Measurements from ENCODE around the gene PLEKHM1. TPM values are rescaled to one million over a fixed set of nuclear protein-coding genes. Genes with fewer than 3 reads are reported as not detected.
"Not testable (repeated sequence)": the region's sequence is repeated elsewhere in the genome, so short reads cannot be mapped to it uniquely, and the experiment has no call there.

The PLEKHM1 gene
- total RNA-seq, 2 experiments from 2014 or later, result 108 to 118 TPM

DNA sequence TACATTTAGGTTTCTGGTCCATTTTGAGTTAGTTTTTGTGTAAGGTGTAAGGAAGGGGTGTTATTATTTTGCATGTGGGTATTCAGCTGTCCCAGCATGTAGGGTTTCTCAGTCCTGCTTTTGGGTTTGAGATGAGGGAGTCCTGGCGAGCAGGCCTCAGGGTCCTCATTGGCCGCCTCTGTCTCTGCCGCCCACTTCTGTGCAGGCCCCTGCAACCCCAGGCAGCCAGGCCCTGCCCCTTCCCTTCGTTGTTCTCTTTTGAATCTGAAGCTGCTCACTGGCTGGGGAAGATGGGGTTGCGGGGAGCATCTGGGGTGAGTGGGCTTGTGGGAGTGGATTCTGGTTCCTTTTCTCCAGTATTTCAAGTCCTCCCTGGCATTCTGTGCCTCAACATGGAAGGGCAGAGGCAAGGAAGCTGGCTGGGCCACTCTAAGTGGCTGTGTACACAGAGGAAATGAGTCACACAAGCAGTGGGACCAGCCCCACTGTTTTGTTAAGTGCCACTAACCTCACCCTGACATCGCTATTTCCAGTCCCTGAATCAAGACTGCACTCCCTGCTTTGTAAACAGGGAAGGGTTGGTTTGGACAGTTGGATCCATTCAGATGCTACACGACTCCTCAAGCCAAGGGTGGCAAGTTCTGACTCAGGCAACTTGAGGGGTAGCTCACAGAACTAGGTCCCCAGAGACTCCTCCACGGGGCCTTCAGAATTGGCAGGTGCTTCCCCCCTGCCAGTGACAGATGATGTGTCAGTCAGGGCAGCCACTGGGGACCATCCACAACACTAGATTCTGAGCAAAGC is 28.8 kb downstream of the PLEKHM1 start:
- H3K27me3 Mint-ChIP-seq; H3K9me3 ChIP-seq (ENCODE audit: control insufficient read depth in 1 of 2, insufficient read depth in 1 of 2, low read length in 2 of 2); H3K4me1 ChIP-seq (ENCODE audit: insufficient read depth, low read length); H3K27me3 ChIP-seq (ENCODE audit: control insufficient read depth in 1 of 2, insufficient read depth in 2 of 2, low read length in 2 of 2); H3K4me1 Mint-ChIP-seq (ENCODE audit: low read depth); H3K36me3 ChIP-seq (ENCODE audit: insufficient read depth, low read length); CTCF ChIA-PET; H3K4me3 ChIP-seq (ENCODE audit: low read length); intact Hi-C loops (cut with DNase I, micrococcal nuclease); POLR2A ChIA-PET; H3K9me3 Mint-ChIP-seq; H3K4me3 Mint-ChIP-seq; H3K27ac ChIP-seq (ENCODE audit: low read depth in 1 of 2, low read length in 2 of 2); H3K27ac Mint-ChIP-seq: not testable (repeated sequence)
- peak in 4 of 14 experiments; percentile 21 to 41 (median 32) for DNase-seq
- peak; percentile 39 for ATAC-seq (ENCODE audit: poor library complexity)
- peaks cover 28% of the 10 kb centered on the region for H3K36me3 Mint-ChIP-seq (ENCODE audit: low read depth)

DNA sequence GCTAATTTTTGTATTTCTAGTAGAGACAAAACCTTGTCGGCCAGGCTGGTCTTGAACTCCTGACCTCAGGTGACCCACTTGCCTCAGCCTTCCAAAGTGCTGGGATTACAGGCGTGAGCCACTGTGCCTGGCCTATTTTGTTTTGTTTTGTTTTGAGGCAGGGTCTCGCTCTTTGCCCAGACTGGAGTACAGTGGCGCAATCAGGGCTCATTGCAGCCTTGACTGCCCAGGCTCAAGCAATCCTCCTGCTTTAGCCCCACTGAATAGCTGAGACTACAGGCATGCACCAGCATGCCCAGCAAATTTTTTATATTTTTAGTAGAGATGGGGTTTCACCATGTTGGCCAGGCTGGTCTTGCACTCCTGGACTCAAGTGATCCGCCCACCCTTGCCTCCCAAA is 30.1 kb downstream of the PLEKHM1 start:
- H3K36me3 ChIP-seq (ENCODE audit: insufficient read depth, low read length); H3K4me1 Mint-ChIP-seq (ENCODE audit: low read depth); CTCF ChIA-PET; H3K27me3 Mint-ChIP-seq; H3K27ac ChIP-seq (ENCODE audit: low read depth in 1 of 2, low read length in 2 of 2); ATAC-seq (ENCODE audit: poor library complexity); H3K9me3 Mint-ChIP-seq; DNase-seq; POLR2A ChIA-PET; H3K9me3 ChIP-seq (ENCODE audit: control insufficient read depth in 1 of 2, insufficient read depth in 1 of 2, low read length in 2 of 2); H3K27ac Mint-ChIP-seq; H3K4me3 Mint-ChIP-seq; H3K4me1 ChIP-seq (ENCODE audit: insufficient read depth, low read length); H3K27me3 ChIP-seq (ENCODE audit: control insufficient read depth in 1 of 2, insufficient read depth in 2 of 2, low read length in 2 of 2); intact Hi-C loops (cut with DNase I, micrococcal nuclease); H3K4me3 ChIP-seq (ENCODE audit: low read length): not testable (repeated sequence)
- peaks cover 32% of the 10 kb centered on the region for H3K36me3 Mint-ChIP-seq (ENCODE audit: low read depth)

DNA sequence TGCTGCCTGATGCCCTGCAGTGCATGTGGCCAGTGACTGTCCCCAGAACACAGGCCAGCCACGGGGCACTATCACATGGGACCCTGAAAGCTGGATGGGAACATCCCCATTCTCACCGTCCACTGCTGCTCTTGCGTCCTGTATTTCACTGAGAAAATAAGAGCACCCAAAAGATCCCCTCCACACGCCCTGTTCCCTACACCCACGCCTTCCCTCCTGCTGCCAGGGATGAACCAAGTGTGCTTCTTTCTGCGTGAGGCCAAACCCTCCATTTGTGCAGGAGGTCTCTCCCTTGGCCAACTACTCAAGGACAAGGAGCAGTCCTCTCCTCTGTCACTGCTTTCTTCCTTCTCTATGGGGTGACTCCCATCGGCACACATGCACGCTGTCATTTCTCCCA is 36.2 kb downstream of the PLEKHM1 start:
- H3K4me1 ChIP-seq (ENCODE audit: insufficient read depth, low read length); H3K9me3 Mint-ChIP-seq; POLR2A ChIA-PET; H3K9me3 ChIP-seq (ENCODE audit: control insufficient read depth in 1 of 2, insufficient read depth in 1 of 2, low read length in 2 of 2); H3K27me3 Mint-ChIP-seq; H3K4me3 Mint-ChIP-seq; H3K27ac ChIP-seq (ENCODE audit: low read depth in 1 of 2, low read length in 2 of 2); intact Hi-C loops (cut with DNase I, micrococcal nuclease); DNase-seq; H3K36me3 ChIP-seq (ENCODE audit: insufficient read depth, low read length); H3K4me3 ChIP-seq (ENCODE audit: low read length); H3K27me3 ChIP-seq (ENCODE audit: control insufficient read depth in 1 of 2, insufficient read depth in 2 of 2, low read length in 2 of 2); H3K4me1 Mint-ChIP-seq (ENCODE audit: low read depth); CTCF ChIA-PET; H3K27ac Mint-ChIP-seq; ATAC-seq (ENCODE audit: poor library complexity): not testable (repeated sequence)
- peaks cover 36% of the 10 kb centered on the region for H3K36me3 Mint-ChIP-seq (ENCODE audit: low read depth)

DNA sequence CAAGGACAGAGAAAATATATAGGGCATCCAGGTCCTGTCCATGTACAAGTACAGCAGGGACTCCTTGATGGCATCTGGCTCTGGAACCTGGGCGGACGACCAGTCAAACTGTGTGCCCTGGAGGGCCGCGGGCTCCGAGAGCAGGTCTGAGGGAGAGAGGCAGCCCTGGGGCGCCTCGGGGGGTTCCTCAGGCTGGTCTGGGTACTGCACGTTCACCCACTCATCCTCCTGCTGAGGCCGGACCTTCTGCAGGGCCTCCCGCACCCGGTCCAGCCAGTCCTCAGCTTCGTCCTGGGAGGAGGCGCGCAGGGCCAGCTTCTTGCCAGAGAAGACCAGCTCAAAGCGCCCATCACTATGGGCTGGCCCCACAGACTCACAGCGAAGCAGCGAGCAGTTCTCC is 36.8 kb downstream of the PLEKHM1 start:
- intact Hi-C loops (cut with DNase I, micrococcal nuclease); H3K27ac ChIP-seq (ENCODE audit: low read depth in 1 of 2, low read length in 2 of 2); DNase-seq; CTCF ChIA-PET; POLR2A ChIA-PET; H3K4me1 ChIP-seq (ENCODE audit: insufficient read depth, low read length); H3K36me3 ChIP-seq (ENCODE audit: insufficient read depth, low read length); H3K9me3 ChIP-seq (ENCODE audit: control insufficient read depth in 1 of 2, insufficient read depth in 1 of 2, low read length in 2 of 2); H3K27ac Mint-ChIP-seq; H3K9me3 Mint-ChIP-seq; ATAC-seq (ENCODE audit: poor library complexity); H3K27me3 Mint-ChIP-seq; H3K4me3 Mint-ChIP-seq; H3K4me1 Mint-ChIP-seq (ENCODE audit: low read depth); H3K4me3 ChIP-seq (ENCODE audit: low read length); H3K27me3 ChIP-seq (ENCODE audit: control insufficient read depth in 1 of 2, insufficient read depth in 2 of 2, low read length in 2 of 2): not testable (repeated sequence)
- H3K36me3 Mint-ChIP-seq (ENCODE audit: low read depth), result peaks cover 38% of the 10 kb centered on the region

DNA sequence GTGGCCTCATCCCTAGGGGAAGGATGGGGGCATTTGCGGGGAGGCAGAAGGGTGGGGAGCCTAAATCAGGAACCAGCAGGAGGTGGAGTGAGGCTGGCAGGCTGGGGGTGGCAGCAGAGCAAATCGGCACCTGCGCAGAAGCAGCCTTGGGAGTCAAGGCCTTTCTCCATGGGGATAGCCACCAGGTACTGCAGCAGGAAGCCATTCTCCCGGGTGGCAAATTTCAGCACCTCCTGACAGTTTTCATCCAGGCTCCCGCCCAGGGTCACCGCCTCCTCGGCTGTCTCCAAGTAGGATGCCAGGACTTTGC is 37.3 kb downstream of the PLEKHM1 start:
- H3K4me1 ChIP-seq (ENCODE audit: insufficient read depth, low read length); DNase-seq; H3K4me3 ChIP-seq (ENCODE audit: low read length); ATAC-seq (ENCODE audit: poor library complexity); CTCF ChIA-PET; H3K27me3 Mint-ChIP-seq; H3K9me3 Mint-ChIP-seq; intact Hi-C loops (cut with DNase I, micrococcal nuclease); H3K4me3 Mint-ChIP-seq; H3K27ac ChIP-seq (ENCODE audit: low read depth in 1 of 2, low read length in 2 of 2); H3K27me3 ChIP-seq (ENCODE audit: control insufficient read depth in 1 of 2, insufficient read depth in 2 of 2, low read length in 2 of 2); H3K4me1 Mint-ChIP-seq (ENCODE audit: low read depth); H3K9me3 ChIP-seq (ENCODE audit: control insufficient read depth in 1 of 2, insufficient read depth in 1 of 2, low read length in 2 of 2); H3K27ac Mint-ChIP-seq; POLR2A ChIA-PET: not testable (repeated sequence)
- H3K36me3 ChIP-seq (ENCODE audit: insufficient read depth, low read length), result peaks cover 11% of the 10 kb centered on the region
- H3K36me3 Mint-ChIP-seq (ENCODE audit: low read depth), result peaks cover 40% of the 10 kb centered on the region

DNA sequence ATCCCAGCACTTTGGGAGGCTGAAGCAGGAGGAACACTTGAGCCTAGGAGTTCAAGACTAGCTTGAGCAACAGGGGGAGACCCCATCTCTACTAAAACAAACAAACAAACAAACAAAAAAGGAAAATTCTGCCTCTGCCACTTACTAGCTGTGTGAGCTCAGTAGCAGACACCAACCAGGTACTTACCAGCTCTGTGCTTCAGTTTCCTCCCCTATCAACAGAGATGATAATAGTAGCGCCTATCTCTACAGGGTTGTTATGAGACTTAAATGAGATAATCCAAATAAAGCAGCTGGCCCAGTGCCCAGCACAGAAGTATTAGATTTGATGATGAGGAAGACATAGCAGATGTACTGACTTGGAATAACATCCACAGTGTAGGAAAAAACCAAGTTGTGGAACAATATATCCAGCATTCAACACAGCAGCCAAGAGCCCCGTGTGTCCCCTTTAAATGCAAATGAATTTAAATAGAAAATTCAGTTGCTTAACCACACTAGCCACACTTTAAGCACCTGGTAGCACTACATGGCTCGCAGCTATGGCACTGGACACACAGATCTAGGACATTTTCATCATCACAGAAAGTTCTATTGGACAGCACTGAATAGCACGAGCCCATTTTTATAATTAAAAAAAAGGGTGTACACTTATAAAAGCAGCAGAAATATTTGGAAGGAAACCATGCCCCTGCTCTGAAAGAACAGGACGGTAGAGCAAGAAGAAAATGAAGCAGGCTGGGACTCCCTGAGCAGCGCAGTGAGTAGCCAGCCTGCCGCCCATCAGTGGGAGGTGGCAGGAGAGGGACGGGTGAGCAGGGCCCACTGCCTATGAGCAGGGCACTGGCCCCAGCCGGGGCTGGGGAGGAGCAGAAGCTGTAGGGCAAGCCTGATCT is 37.9 kb downstream of the PLEKHM1 start:
- H3K4me1 ChIP-seq (ENCODE audit: insufficient read depth, low read length); CTCF ChIA-PET; H3K27ac Mint-ChIP-seq; DNase-seq; H3K4me3 ChIP-seq (ENCODE audit: low read length); ATAC-seq (ENCODE audit: poor library complexity); POLR2A ChIA-PET; H3K27ac ChIP-seq (ENCODE audit: low read depth in 1 of 2, low read length in 2 of 2); H3K4me1 Mint-ChIP-seq (ENCODE audit: low read depth); H3K9me3 Mint-ChIP-seq; H3K9me3 ChIP-seq (ENCODE audit: control insufficient read depth in 1 of 2, insufficient read depth in 1 of 2, low read length in 2 of 2); H3K27me3 ChIP-seq (ENCODE audit: control insufficient read depth in 1 of 2, insufficient read depth in 2 of 2, low read length in 2 of 2); intact Hi-C loops (cut with DNase I, micrococcal nuclease); H3K27me3 Mint-ChIP-seq; H3K4me3 Mint-ChIP-seq: not testable (repeated sequence)
- H3K36me3 Mint-ChIP-seq (ENCODE audit: low read depth), result peaks cover 43% of the 10 kb centered on the region
- H3K36me3 ChIP-seq (ENCODE audit: insufficient read depth, low read length), result peaks cover 12% of the 10 kb centered on the region

DNA sequence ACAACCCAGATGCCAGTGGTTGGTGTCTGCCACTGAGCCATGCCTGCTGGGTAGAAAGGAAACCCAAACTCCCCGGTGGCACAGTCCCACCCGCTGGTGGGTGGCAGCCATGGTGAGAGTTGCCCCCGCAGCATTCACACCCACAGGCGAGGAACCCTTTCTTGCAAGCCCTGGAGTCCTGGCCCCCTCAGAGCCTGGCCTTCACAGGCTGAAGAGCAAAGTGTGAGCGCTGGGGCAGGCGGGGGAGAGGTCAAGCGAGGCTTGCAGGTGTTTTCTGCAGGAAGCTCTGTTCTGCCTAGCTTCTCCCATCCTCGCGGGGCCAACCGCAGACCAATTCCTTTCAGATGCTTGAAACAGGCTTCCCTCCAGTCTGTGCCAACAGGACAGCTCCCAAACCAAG is 38.9 kb downstream of the PLEKHM1 start:
- H3K4me3 Mint-ChIP-seq; intact Hi-C loops (cut with DNase I, micrococcal nuclease); H3K4me1 ChIP-seq (ENCODE audit: insufficient read depth, low read length); ATAC-seq (ENCODE audit: poor library complexity); H3K4me3 ChIP-seq (ENCODE audit: low read length); H3K4me1 Mint-ChIP-seq (ENCODE audit: low read depth); CTCF ChIA-PET; POLR2A ChIA-PET; H3K9me3 ChIP-seq (ENCODE audit: control insufficient read depth in 1 of 2, insufficient read depth in 1 of 2, low read length in 2 of 2); H3K27me3 Mint-ChIP-seq; H3K27me3 ChIP-seq (ENCODE audit: control insufficient read depth in 1 of 2, insufficient read depth in 2 of 2, low read length in 2 of 2); H3K27ac Mint-ChIP-seq; H3K27ac ChIP-seq (ENCODE audit: low read depth in 1 of 2, low read length in 2 of 2); DNase-seq; H3K9me3 Mint-ChIP-seq: not testable (repeated sequence)
- peaks cover 41% of the 10 kb centered on the region for H3K36me3 Mint-ChIP-seq (ENCODE audit: low read depth)
- H3K36me3 ChIP-seq (ENCODE audit: insufficient read depth, low read length), result peaks cover 12% of the 10 kb centered on the region
